Fibroblast of skin of right quadriceps (primary cell): ENCODE data around the gene DEPP1.

Experiments
- DNase-seq: peaks from one replicate; pipeline ENCODE4 v3.0.0-alpha.2; 2013

The DEPP1 gene

GRCh38 chr10:44930904-44931620, 47.5 kb downstream of the DEPP1 start:
- no peak for DNase-seq

GRCh38 chr10:44929356-44930255, 49.0 kb downstream of the DEPP1 start:
- DNase-seq: no peak

- no peak for DNase-seq
These were observed 50.1 kb downstream of the DEPP1 start for GRCh38 chr10:44928462-44928861.

GRCh38 chr10:44927352-44927751, 51.3 kb downstream of the DEPP1 start:
- DNase-seq: no peak

GRCh38 chr10:44926751-44927351, 51.8 kb downstream of the DEPP1 start:
- DNase-seq: no peak
